Kidney (tissue), 14 donors: ENCODE measurements around the gene ABCC3. TPM values are rescaled to one million over a fixed set of nuclear protein-coding genes. Genes with fewer than 3 reads are reported as not detected.

Experiments
- DNase-seq, 5 donors: peaks; one replicate each; pipeline ENCODE4 v3.0.0-alpha.2; 2013 to 2020
- FAIRE-seq: peaks from 2 replicates; lab custom pipeline; 2012; peaks lifted over from hg19 to GRCh38; lab: Jason Lieb, UNC
- H3K27ac ChIP-seq, 2 donors: one replicate each; pipeline ENCODE4 v1.7.0; 2013; ENCODE audit warnings: low read depth in 2 of 2, low read length in 2 of 2, inconsistent platforms in 1 of 2
- H3K27me3 ChIP-seq: one replicate; pipeline ENCODE4 v1.7.1; 2013; ENCODE audit warnings: low read length, inconsistent platforms; ENCODE audit not compliant: control insufficient read depth, insufficient read depth
- H3K36me3 ChIP-seq, 3 donors: one replicate each; pipeline versions ENCODE4 v1.7.0 to v1.7.1; 2013; ENCODE audit warnings: low read length in 3 of 3, control low read depth in 1 of 3, inconsistent platforms in 1 of 3; ENCODE audit not compliant: insufficient read depth in 3 of 3, control insufficient read depth in 2 of 3
- H3K4me1 ChIP-seq, 3 donors: one replicate each; pipeline versions ENCODE4 v1.7.0 to v1.7.1; 2013; ENCODE audit warnings: low read length in 3 of 3, inconsistent platforms in 1 of 3, low read depth in 1 of 3; ENCODE audit not compliant: control insufficient read depth in 2 of 3, insufficient read depth in 2 of 3
- H3K4me3 ChIP-seq, 3 donors: one replicate each; pipeline versions ENCODE4 v1.7.0 to v1.8.1; 2013; ENCODE audit warnings: low read length in 3 of 3, control low read depth in 1 of 3, inconsistent platforms in 1 of 3
- H3K9ac ChIP-seq, 3 donors: one replicate each; pipeline versions ENCODE4 v1.7.0 to v1.7.1; 2013; ENCODE audit warnings: low read length in 3 of 3, control low read depth in 1 of 3, inconsistent platforms in 1 of 3
- H3K9me3 ChIP-seq, 3 donors: one replicate each; pipeline versions ENCODE4 v1.7.0 to v1.7.1; 2013; ENCODE audit warnings: low read length in 3 of 3, control low read depth in 1 of 3, inconsistent platforms in 1 of 3; ENCODE audit not compliant: control insufficient read depth in 2 of 3, insufficient read depth in 1 of 3
- CTCF ChIP-seq: IDR thresholded peaks from 3 replicates; pipeline ENCODE4 v1.5.1; 2012; ENCODE audit warnings: mild to moderate bottlenecking, moderate library complexity, borderline replicate concordance; ENCODE audit not compliant: insufficient read depth; ENCODE audit errors: extremely low read depth
- intact Hi-C: fragments of 100-400 bp; cut with DNase I; formaldehyde crosslinking; loops from one replicate; pipeline ENCODE4 v1.11.1; 2022
- polyA plus RNA-seq: library from polyadenylated mRNA; stranded (reverse); fragments of 350-450 nt; fragmentation: Illumina TruSeq; extraction: RNeasy Lipid Tissue Mini Kit (QIAGEN cat#74804); gene quantifications from one replicate; pipeline ENCODE4 v1.2.3, GENCODE V29; 2014; ENCODE audit warnings: low read depth, low replicate concordance; ENCODE audit not compliant: insufficient read depth
- total RNA-seq: library from RNA; stranded (reverse); fragmentation: NEBNext Ultra II Directional; extraction: Animal tissue kit (Norgen Biotek cat#: 25700); gene quantifications from one replicate; pipeline ENCODE4 v1.2.1, GENCODE V29; 2021
- donor health status: control.
- donor health status: control.
- donor health status: control.
- donor health status: control.
- donor health status: control.
- donor health status: DM: yes; HTN: yes; CAD: no.
- donor health status: Normal renal cell carcinoma (clear cell type).

ABCC3 gene
- total and polyA plus RNA-seq, 2 donors from 2014 or later: 9.3 to 156 TPM

- Histone ChIP-seq H3K36me3 (no peaks in the 10 kb centered on the region), H3K27me3 (peaks cover 3% of the 10 kb centered on the region), H3K4me1 (peaks cover 4 to 30% (median 17%) of the 10 kb centered on the region in 3 donors), H3K9ac (no peak overlapping the region), H3K9me3 (no peaks in the 10 kb centered on the region), H3K27ac (no peak overlapping the region), H3K4me3 (no peak overlapping the region)
- DNase-seq (peak in 2 of 5 donors; percentile 22 to 65), FAIRE-seq (no peak)
- no peak for TF ChIP-seq CTCF
- intact Hi-C loops: loop anchor here (10.0 kb wide), 1 partner anchor 48 kb away; no protein-coding TSS in a partner anchor
Measured at GRCh38 chr17:50636804-50637195, 2.1 kb downstream of the ABCC3 start.

- Histone ChIP-seq H3K36me3 (no peaks in the 10 kb centered on the region), H3K4me1 (peaks cover 4 to 31% (median 17%) of the 10 kb centered on the region in 3 donors), H3K9me3 (no peaks in the 10 kb centered on the region), H3K27me3 (peaks cover 3% of the 10 kb centered on the region), H3K27ac (no peak overlapping the region), H3K4me3 (no peak overlapping the region), H3K9ac (peak overlapping the region in 1 of 3 donors; percentile 53)
- FAIRE-seq: no peak
- intact Hi-C loops: loop anchor here (10.0 kb wide), 1 partner anchor 47 kb away; no protein-coding TSS in a partner anchor
- DNase-seq: peak in 2 of 5 donors; percentile 23 to 49
- no peak for TF ChIP-seq CTCF
Measured at GRCh38 chr17:50637829-50638605, 3.3 kb downstream of the ABCC3 start.

DNA sequence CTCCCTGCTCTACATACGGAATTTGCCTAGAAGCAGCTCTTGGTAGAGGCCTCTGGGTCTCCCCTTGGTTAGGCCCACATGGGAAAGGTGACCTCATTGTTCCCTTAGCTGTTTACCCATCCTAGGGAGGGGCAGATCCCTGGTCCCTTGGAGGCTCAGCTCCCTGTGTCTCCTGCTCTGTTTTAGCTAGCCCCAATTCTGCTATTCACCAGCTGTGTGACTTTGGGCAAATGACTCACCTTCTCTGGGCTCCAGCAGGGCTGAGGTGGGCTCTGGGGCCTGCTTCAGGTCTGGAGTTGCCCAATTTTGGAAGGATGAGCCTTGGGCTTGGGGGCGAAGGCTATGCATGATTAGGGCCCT, 3.9 kb downstream of the ABCC3 start:
- no peak for TF ChIP-seq CTCF
- FAIRE-seq (no peak), DNase-seq (peak in 1 of 5 donors; percentile 15)
- Histone ChIP-seq H3K9me3 (no peaks in the 10 kb centered on the region), H3K27me3 (peaks cover 3% of the 10 kb centered on the region), H3K4me3 (peak overlapping the region in 1 of 3 donors; percentile 18), H3K9ac (peak overlapping the region in 1 of 3 donors; percentile 53), H3K27ac (peak overlapping the region; percentile 47 to 57), H3K36me3 (no peaks in the 10 kb centered on the region), H3K4me1 (peaks cover 4 to 32% (median 22%) of the 10 kb centered on the region in 3 donors)
- intact Hi-C loops: loop anchor here (10.0 kb wide), 1 partner anchor 46 kb away; no protein-coding TSS in a partner anchor
